Mucosa of descending colon (tissue), 3 donors: Measurements from ENCODE around the gene GOLGA6D. TPM values are rescaled to one million over a fixed set of nuclear protein-coding genes. Genes with fewer than 3 reads are reported as not detected.
"Not testable (repeated sequence)": the region's sequence is repeated elsewhere in the genome, so short reads cannot be mapped to it uniquely, and the experiment has no call there.

Experiments used
- ATAC-seq: fragments of 200-7000 bp; cut with Tn5 transposase; one replicate; pipeline ENCODE4 v1.9.1; 2020; ENCODE audit warnings: mild to moderate bottlenecking, moderate library complexity
- DNase-seq, 3 donors: peaks; one replicate each; pipeline ENCODE4 v3.0.0-alpha.2; 2020
- H3K36me3 ChIP-seq: fragments of 200-600 bp; one replicate; pipeline ENCODE4 v1.8.0; 2021; ENCODE audit warnings: low read depth, mild to moderate bottlenecking
- H3K4me1 ChIP-seq: fragments of 200-600 bp; one replicate; pipeline ENCODE4 v1.8.0; 2021; ENCODE audit warnings: low read depth, mild to moderate bottlenecking
- H3K4me3 ChIP-seq: fragments of 200-600 bp; one replicate; pipeline ENCODE4 v1.8.0; 2021; ENCODE audit warnings: mild to moderate bottlenecking
- H3K9me3 ChIP-seq: fragments of 200-600 bp; one replicate; pipeline ENCODE4 v1.8.0; 2021; ENCODE audit warnings: mild to moderate bottlenecking
- intact Hi-C, 2 donors: fragments of 100-400 bp; cut with DNase I in 1 of 2; cut with micrococcal nuclease in 1 of 2; formaldehyde crosslinking; loops; one replicate each; pipeline versions ENCODE4 v1.11.0 to v1.11.1; 2022; cut with DNase I, micrococcal nuclease
- total RNA-seq, 3 donors: library from RNA; stranded (reverse); fragmentation: NEBNext Ultra II Directional in 2 of 3; extraction: Animal tissue kit (Norgen Biotek cat#: 25700) in 2 of 3; gene quantifications; one replicate each; pipeline versions ENCODE4 v1.2.1 to v1.2.4, GENCODE V29; 2021 to 2023
- TF ChIP-seq, protein P1 (sequence below): fragments of 200-600 bp; IDR thresholded peaks from one replicate; pipeline ENCODE4 v1.8.0; 2022; ENCODE audit warnings: antibody characterized with exemption, mild to moderate bottlenecking
- donor health status: DM: no; HTN: no; CAD: no; lungs with moderate emphysema.
- donor health status: DM: no; HTN: no; CAD: no.
- donor health status: DM: no; HTN: yes; CAD: no.

GOLGA6D gene
- total RNA-seq, 3 donors from 2014 or later, result not detected

DNA sequence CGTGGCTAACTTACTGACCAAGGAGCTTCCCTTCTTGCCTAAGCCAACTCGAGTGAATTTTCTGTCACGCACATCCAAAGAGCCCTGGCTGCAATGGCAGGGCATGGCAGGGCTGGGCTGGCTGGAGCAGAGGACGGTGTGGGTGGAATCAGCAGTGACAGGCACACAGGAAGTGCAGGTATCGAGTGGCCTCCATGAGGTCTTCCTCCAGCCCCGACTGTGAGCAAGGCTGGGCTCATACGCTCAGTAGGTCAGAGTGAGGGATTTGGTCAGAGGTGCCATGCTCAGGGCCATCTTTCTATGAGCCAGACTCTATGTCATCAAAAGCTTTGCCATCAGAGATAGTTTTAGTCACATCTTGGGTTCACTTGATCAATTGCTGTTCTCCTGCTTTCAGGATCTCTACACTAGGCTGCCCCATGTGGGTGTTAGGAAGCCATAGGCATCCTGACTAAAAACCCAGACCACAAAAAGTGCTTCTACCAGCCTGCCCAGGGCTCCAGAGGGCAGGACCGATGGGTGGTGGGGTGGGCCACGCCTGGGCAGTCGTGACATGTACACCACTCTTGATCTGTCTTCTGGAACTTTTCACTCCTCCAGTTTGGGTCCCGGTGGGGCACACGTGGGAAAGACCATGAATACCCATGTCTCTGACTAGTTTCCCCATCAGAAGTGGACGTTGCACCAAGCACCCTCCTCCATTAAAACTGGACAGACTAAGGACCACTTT lies 30.6 kb downstream of the GOLGA6D start:
- Histone ChIP-seq H3K4me3 (no peak overlapping the region), H3K4me1 (no peaks in the 10 kb centered on the region), H3K9me3 (no peaks in the 10 kb centered on the region), H3K36me3 (no peaks in the 10 kb centered on the region)
- ATAC-seq, result no peak
- DNase-seq, result no peak
- intact Hi-C loops, result no loop called here
- TF ChIP-seq, protein P1, sequence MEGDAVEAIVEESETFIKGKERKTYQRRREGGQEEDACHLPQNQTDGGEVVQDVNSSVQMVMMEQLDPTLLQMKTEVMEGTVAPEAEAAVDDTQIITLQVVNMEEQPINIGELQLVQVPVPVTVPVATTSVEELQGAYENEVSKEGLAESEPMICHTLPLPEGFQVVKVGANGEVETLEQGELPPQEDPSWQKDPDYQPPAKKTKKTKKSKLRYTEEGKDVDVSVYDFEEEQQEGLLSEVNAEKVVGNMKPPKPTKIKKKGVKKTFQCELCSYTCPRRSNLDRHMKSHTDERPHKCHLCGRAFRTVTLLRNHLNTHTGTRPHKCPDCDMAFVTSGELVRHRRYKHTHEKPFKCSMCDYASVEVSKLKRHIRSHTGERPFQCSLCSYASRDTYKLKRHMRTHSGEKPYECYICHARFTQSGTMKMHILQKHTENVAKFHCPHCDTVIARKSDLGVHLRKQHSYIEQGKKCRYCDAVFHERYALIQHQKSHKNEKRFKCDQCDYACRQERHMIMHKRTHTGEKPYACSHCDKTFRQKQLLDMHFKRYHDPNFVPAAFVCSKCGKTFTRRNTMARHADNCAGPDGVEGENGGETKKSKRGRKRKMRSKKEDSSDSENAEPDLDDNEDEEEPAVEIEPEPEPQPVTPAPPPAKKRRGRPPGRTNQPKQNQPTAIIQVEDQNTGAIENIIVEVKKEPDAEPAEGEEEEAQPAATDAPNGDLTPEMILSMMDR, result no peak

DNA sequence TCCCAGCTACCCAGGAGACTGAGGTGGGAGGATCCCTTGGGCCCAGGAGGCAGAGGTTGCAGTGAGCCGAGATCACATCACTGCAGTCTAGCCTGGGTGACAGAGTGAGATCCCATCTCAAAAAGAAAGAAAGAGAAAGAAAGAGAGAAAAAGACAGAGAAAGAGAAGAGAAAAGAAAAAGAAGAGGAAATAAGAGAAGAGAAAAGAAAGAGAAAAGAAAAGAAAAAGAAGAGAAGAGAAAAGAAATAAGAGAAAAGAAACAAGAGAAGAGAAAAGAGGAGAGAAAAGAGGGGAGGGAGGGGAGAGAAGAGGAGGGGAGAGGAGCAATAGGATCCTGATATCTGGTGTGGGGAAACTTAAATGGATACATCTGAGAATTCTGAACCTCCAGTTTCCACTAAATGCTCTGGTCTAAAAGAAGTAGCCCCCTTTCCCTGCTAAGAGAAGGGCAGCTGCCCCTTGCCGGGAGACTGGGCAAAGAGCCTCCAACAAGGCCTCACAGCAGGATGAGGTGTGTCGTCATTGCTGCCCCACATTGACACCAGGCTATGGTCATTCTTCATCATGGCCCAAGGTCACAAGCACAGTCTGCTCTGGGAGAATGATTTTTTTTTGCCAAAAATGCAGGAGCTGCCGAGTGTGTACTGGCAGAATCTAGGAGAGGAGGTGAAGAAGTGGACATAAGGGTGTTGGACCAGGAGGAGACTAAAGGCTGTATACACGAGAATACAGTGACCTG lies 32.1 kb downstream of the GOLGA6D start:
- Histone ChIP-seq H3K4me1 (no peaks in the 10 kb centered on the region), H3K36me3 (no peaks in the 10 kb centered on the region), H3K9me3 (no peaks in the 10 kb centered on the region), H3K4me3 (no peak overlapping the region)
- ATAC-seq (no peak), DNase-seq (no peak)
- TF ChIP-seq, protein P1, result no peak
- intact Hi-C loops, result no loop called here

DNA sequence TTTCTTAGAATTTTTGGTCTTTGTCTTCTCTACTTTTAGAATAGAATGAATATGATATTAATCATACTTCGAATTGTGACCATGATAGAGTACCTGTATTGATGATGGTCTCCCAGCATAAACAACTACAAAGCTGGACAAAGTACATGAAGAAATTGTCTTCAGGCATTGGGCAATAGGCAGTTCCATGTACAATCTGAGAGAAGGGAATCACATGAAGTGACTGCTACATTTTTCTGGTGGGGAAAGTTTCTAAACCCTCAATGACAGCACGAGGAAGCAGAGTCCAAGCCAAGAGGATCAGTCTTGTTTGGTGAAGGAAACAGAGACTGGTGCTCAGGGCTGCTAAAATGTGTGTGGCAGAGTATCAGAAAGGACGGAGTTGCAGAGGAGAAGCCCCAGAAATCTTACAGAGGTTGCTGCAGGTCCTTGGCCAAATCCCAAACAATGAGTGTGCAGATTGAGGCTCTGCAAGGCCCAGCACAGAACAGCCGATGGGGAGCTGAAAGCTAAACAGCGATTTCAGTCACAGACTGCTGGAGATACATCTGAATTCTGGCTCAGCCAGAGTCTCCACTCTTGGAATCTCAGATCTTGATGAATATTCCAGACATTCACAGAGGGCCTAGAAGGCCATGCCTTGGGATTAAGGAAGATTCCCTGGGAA lies 36.7 kb downstream of the GOLGA6D start:
- ATAC-seq, intact Hi-C loops, DNase-seq, H3K9me3 ChIP-seq, H3K4me3 ChIP-seq, H3K36me3 ChIP-seq, H3K4me1 ChIP-seq: not testable (repeated sequence)

DNA sequence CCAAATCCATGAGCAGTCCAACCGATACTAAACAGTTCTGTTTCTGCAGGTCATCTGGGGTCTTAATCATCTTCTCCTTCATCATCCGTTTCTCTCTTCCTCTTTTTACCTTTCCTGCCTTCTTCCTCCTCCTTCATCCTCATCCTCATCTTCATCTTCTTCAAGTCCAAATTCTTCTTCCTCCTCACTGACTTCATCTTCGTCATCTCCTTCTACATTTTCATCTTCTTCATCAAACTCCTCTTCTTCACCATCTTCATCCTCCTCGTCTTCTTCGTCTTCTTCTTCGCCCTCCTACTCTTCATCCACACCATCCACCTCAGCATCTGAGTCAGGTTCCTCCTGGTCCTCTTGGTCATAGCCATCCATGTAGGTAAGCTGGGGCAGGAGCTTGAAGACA lies 39.1 kb downstream of the GOLGA6D start:
- Histone ChIP-seq H3K36me3 (no peaks in the 10 kb centered on the region), H3K9me3 (no peaks in the 10 kb centered on the region), H3K4me1 (no peaks in the 10 kb centered on the region), H3K4me3 (no peak overlapping the region)
- no peak for ATAC-seq
- intact Hi-C loops, result no loop called here
- TF ChIP-seq, protein P1, result no peak
- no peak for DNase-seq

DNA sequence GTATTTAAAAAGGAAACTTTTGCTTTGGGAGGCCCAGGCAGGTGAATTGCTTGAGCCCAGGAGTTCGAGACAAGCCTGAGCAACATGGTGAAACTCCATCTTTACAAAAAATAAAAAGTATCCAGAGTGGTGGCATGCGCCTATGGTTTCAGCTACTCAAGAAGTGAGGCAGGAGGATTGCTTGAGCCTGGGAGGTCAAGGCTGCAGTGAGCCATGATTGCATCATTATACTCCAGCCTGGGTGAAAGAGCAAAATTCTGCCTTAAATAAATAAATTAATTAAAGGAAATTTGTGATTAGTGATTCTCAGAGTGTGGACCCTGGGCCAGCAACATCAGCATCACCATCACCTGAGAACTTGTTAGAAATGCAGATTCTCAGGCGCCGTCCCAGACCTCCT lies 43.3 kb downstream of the GOLGA6D start:
- Histone ChIP-seq H3K9me3 (no peaks in the 10 kb centered on the region), H3K4me3 (no peak overlapping the region), H3K36me3 (no peaks in the 10 kb centered on the region), H3K4me1 (no peaks in the 10 kb centered on the region)
- DNase-seq (no peak), ATAC-seq (no peak)
- intact Hi-C loops, result no loop called here
- TF ChIP-seq, protein P1, result no peak

DNA sequence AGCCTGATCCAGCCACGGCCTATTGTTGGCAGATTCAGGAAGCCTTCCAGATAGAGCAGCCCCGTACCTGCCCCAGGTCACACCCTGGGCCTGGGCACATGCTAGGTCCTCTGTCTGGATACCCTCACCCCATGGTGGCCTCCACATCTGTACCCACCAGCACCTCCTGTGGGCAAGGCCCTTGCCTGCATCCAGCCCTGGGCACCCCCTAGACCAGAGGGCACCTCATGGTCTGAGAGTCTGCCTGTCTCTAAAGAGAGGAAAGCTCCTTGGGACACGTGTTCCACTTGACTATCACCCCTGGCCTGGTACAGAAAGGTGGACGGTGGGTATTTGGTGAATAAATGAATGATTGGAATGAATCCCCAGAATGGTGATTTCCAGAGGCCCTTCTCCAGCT lies 44.4 kb downstream of the GOLGA6D start:
- H3K36me3 ChIP-seq, result no peaks in the 10 kb centered on the region
- H3K4me1 ChIP-seq, result no peaks in the 10 kb centered on the region
- ATAC-seq (no peak), DNase-seq (no peak)
- H3K9me3 ChIP-seq, result no peaks in the 10 kb centered on the region
- no peak overlapping the region for H3K4me3 ChIP-seq
- TF ChIP-seq, protein P1, result no peak
- intact Hi-C loops, result no loop called here
